ENCODE data around the gene RELN. TPM values are rescaled to one million over a fixed set of nuclear protein-coding genes. Genes with fewer than 3 reads are reported as not detected.

Gene RELN
- total and polyA plus RNA-seq, 2 experiments from 2014 or later, result 3.9 to 22.0 TPM

- Histone ChIP-seq H3K27me3 (no peaks in the 10 kb centered on the region), H2AFZ (no peak overlapping the region)
Observed at GRCh38 chr7:103680161-103681144, 309.0 kb downstream of the RELN start.

DNA sequence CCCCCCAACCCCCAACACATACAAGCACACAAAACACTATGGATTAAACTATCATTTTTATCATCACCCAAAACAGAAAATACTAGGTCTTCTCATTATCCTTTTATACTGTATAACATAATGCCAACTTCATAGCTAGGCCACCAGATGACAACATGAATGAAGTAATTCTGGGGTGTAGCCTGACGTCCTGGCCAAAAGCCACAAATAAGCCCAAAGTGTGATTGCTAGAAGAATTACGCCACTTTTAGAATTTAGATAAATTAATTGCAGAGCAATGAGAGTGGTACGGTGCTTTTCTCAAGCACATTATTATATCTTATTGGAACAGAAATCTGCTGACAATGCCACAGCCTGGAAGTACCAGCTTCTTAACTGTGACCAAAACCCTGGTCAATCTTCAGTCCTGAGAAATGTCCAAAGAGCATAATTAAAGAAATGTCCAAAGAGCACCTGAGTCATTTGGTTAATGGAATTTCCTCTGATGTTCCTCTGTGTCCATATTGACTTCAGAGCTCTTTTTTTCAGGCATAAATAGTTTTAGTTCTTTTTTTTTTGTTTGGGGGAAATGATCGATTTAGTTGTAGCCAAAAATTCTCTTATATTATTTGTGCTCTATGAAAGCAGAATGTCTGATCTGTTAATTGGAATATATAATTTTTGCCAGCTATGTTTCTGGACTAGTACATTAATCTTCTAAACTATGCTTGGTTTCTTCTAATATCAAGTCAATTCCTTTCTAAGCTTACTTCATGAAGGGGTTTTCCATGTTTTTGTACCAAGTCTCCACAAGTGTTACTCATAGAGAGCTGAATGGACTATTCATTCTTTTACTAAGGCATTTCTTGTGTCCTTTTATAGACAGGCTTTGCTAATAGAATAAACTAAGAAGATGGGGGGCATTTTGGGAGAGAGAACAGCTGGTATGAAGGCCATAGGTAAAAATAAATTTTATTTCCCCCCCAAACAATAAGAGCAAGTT lies 310.0 kb downstream of the RELN start:
- Histone ChIP-seq H4K20me1 (ENCODE audit: insufficient read depth, poor library complexity, severe bottlenecking) (no peaks in the 10 kb centered on the region), H3K4me3 (no peak overlapping the region), H3K9me2 (replicated peaks; ENCODE audit: insufficient read depth) (no peaks in the 10 kb centered on the region), H3K4me2 (no peak overlapping the region), H3K27ac (no peak overlapping the region), H3K4me1 (ENCODE audit: insufficient read depth) (no peaks in the 10 kb centered on the region), H3K27me3 (no peaks in the 10 kb centered on the region), H3K79me2 (no peaks in the 10 kb centered on the region), H2AFZ (no peak overlapping the region), H3K9me3 (ENCODE audit: low read depth) (no peaks in the 10 kb centered on the region), H3K36me3 (replicated peaks; ENCODE audit: insufficient read depth, low read depth) (no peaks in the 10 kb centered on the region)
- WGBS (ENCODE audit: low lambda C conversion rate, missing lambda C conversion rate), result 89% methylated on average over 4 of the region's 4 CpGs
- no peak for TF ChIP-seq EZH2 (IDR thresholded peaks at IDR 0.05; ENCODE audit: borderline replicate concordance)
- no peak for TF ChIP-seq CTCF (IDR thresholded peaks at IDR 0.05; ENCODE audit: poor library complexity)
- TF ChIP-seq EZH2phosphoT487 (IDR thresholded peaks at IDR 0.05; ENCODE audit: low read depth, severe bottlenecking, unreplicated experiment), result no peak
- no peak for DNase-seq (ENCODE audit: low spot score)

More at GRCh38 chr7:103680161-103681144, 309.0 kb downstream of the RELN start:
- Histone ChIP-seq H4K20me1 (ENCODE audit: insufficient read depth, poor library complexity, severe bottlenecking) (no peaks in the 10 kb centered on the region), H3K9me2 (replicated peaks; ENCODE audit: insufficient read depth) (no peaks in the 10 kb centered on the region), H3K79me2 (no peaks in the 10 kb centered on the region), H3K4me2 (no peak overlapping the region), H3K9me3 (ENCODE audit: low read depth) (no peaks in the 10 kb centered on the region), H3K27ac (no peak overlapping the region), H3K36me3 (replicated peaks; ENCODE audit: insufficient read depth, low read depth) (no peaks in the 10 kb centered on the region), H3K4me3 (no peak overlapping the region), H3K4me1 (ENCODE audit: insufficient read depth) (no peaks in the 10 kb centered on the region)
- TF ChIP-seq EZH2 (IDR thresholded peaks at IDR 0.05; ENCODE audit: borderline replicate concordance) (no peak), EZH2phosphoT487 (IDR thresholded peaks at IDR 0.05; ENCODE audit: low read depth, severe bottlenecking, unreplicated experiment) (no peak), CTCF (IDR thresholded peaks at IDR 0.05; ENCODE audit: poor library complexity) (no peak)
- 50% methylated on average over 6 of the region's 6 CpGs for WGBS (ENCODE audit: low lambda C conversion rate, missing lambda C conversion rate)
- DNase-seq (ENCODE audit: low spot score), result no peak

GRCh38 chr7:103668279-103668941 lies 321.0 kb downstream of the RELN start:
- WGBS (ENCODE audit: low lambda C conversion rate, missing lambda C conversion rate), result 92% methylated on average over 2 of the region's 2 CpGs
- no peak for DNase-seq (ENCODE audit: low spot score)
- no peak overlapping the region for H3K27ac ChIP-seq
- H3K27me3 ChIP-seq, result no peaks in the 10 kb centered on the region
- no peak overlapping the region for H2AFZ ChIP-seq
- no peaks in the 10 kb centered on the region for H3K4me1 ChIP-seq (ENCODE audit: insufficient read depth)
- H3K4me2 ChIP-seq, result no peak overlapping the region
- no peaks in the 10 kb centered on the region for H3K36me3 ChIP-seq (replicated peaks; ENCODE audit: insufficient read depth, low read depth)
- TF ChIP-seq EZH2 (IDR thresholded peaks at IDR 0.05; ENCODE audit: borderline replicate concordance), result no peak
- TF ChIP-seq EZH2phosphoT487 (IDR thresholded peaks at IDR 0.05; ENCODE audit: low read depth, severe bottlenecking, unreplicated experiment), result no peak
- TF ChIP-seq CTCF (IDR thresholded peaks at IDR 0.05; ENCODE audit: poor library complexity), result no peak
- H3K9me3 ChIP-seq (ENCODE audit: low read depth), result no peaks in the 10 kb centered on the region
- H3K79me2 ChIP-seq, result no peaks in the 10 kb centered on the region
- no peak overlapping the region for H3K4me3 ChIP-seq
- H4K20me1 ChIP-seq (ENCODE audit: insufficient read depth, poor library complexity, severe bottlenecking), result no peaks in the 10 kb centered on the region
- no peaks in the 10 kb centered on the region for H3K9me2 ChIP-seq (replicated peaks; ENCODE audit: insufficient read depth)

Data from hepatocyte (in vitro differentiated cells).